Measurements from ENCODE around the gene IGLL5. TPM values are rescaled to one million over a fixed set of nuclear protein-coding genes. Genes with fewer than 3 reads are reported as not detected.

Gene IGLL5
- polyA plus RNA-seq, 2 of the 4 experiments (the other 2 are of a cell fraction) = not detected

DNA sequence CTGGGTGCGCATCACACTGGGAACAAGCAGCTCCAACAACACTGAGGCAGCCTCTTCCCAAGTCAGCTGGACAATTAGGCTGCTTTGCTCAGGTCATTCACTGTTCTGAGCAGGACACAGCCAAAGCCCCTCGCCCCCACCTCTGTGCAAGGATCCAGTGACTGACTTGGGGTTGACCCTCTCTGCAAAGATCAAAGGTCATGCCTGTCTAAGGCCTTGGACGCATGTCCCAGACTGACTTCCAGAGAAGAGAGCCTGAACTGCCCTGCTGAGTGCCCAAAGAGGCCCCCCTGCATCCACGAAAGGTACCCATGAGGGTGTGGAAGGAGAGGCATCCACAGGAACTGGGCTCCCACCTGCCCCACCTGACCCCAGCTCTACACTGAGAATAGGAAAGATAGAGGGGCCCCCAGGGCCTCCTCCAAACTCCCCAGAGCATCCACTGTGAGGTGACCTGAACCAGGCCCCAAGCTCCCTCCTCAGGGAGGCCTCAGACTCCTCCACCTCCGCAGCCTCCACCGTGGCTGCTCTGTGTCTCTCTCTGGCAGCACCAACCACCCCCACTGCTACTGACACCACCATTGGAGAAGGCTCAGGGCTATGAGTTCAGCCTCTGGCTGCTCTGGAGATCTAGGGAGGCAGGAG, 53.5 kb downstream of the IGLL5 start:
- no peak overlapping the region for H3K4me3 ChIP-seq
- H3K9me3 ChIP-seq = no peaks in the 10 kb centered on the region
- no peak overlapping the region for H3K27ac ChIP-seq
- TF ChIP-seq PHF8 (IDR thresholded peaks at IDR 0.05; ENCODE audit: borderline replicate concordance, low read depth) (no peak), FOSB (CRISPR knock-in tag; IDR thresholded peaks at IDR 0.05) (no peak), CBX2 (IDR thresholded peaks at IDR 0.05; ENCODE audit: borderline replicate concordance, low read depth) (no peak), BHLHE40 (IDR thresholded peaks at IDR 0.05; ENCODE audit: low read depth, low read length) (no peak), HEYL (CRISPR knock-in tag; IDR thresholded peaks at IDR 0.05) (no peak), KDM5A (IDR thresholded peaks at IDR 0.05) (no peak), CBX8 (IDR thresholded peaks at IDR 0.05) (no peak), CEBPB (IDR thresholded peaks at IDR 0.05) (no peak), RCOR1 (IDR thresholded peaks at IDR 0.05; ENCODE audit: low read depth, low read length) (no peak), RFX5 (IDR thresholded peaks at IDR 0.05) (no peak), FOXS1 (CRISPR knock-in tag; IDR thresholded peaks at IDR 0.05) (no peak), NPAS2 (CRISPR knock-in tag; IDR thresholded peaks at IDR 0.05; ENCODE audit: borderline replicate concordance) (no peak), JUNB (IDR thresholded peaks at IDR 0.05) (no peak)
- TF ChIP-seq, protein P1, sequence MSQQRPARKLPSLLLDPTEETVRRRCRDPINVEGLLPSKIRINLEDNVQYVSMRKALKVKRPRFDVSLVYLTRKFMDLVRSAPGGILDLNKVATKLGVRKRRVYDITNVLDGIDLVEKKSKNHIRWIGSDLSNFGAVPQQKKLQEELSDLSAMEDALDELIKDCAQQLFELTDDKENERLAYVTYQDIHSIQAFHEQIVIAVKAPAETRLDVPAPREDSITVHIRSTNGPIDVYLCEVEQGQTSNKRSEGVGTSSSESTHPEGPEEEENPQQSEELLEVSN (IDR thresholded peaks at IDR 0.05; ENCODE audit: borderline replicate concordance, low read depth) = no peak
- TF ChIP-seq, protein P2, sequence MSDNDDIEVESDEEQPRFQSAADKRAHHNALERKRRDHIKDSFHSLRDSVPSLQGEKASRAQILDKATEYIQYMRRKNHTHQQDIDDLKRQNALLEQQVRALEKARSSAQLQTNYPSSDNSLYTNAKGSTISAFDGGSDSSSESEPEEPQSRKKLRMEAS (IDR thresholded peaks at IDR 0.05) = no peak
- TF ChIP-seq, protein P3, sequence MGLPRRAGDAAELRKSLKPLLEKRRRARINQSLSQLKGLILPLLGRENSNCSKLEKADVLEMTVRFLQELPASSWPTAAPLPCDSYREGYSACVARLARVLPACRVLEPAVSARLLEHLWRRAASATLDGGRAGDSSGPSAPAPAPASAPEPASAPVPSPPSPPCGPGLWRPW (IDR thresholded peaks at IDR 0.05) = no peak
- TF ChIP-seq, protein P4, sequence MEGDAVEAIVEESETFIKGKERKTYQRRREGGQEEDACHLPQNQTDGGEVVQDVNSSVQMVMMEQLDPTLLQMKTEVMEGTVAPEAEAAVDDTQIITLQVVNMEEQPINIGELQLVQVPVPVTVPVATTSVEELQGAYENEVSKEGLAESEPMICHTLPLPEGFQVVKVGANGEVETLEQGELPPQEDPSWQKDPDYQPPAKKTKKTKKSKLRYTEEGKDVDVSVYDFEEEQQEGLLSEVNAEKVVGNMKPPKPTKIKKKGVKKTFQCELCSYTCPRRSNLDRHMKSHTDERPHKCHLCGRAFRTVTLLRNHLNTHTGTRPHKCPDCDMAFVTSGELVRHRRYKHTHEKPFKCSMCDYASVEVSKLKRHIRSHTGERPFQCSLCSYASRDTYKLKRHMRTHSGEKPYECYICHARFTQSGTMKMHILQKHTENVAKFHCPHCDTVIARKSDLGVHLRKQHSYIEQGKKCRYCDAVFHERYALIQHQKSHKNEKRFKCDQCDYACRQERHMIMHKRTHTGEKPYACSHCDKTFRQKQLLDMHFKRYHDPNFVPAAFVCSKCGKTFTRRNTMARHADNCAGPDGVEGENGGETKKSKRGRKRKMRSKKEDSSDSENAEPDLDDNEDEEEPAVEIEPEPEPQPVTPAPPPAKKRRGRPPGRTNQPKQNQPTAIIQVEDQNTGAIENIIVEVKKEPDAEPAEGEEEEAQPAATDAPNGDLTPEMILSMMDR (IDR thresholded peaks at IDR 0.05) = no peak
- TF ChIP-seq, protein P5, sequence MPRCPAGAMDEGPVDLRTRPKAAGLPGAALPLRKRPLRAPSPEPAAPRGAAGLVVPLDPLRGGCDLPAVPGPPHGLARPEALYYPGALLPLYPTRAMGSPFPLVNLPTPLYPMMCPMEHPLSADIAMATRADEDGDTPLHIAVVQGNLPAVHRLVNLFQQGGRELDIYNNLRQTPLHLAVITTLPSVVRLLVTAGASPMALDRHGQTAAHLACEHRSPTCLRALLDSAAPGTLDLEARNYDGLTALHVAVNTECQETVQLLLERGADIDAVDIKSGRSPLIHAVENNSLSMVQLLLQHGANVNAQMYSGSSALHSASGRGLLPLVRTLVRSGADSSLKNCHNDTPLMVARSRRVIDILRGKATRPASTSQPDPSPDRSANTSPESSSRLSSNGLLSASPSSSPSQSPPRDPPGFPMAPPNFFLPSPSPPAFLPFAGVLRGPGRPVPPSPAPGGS (IDR thresholded peaks at IDR 0.05) = no peak
- H3K4me2 ChIP-seq = no peak overlapping the region
- 89% methylated on average over 3 of the region's 6 CpGs for WGBS (ENCODE audit: missing lambda C conversion rate)
- ChIA-PET CTCF (interaction anchor here (0.8 to 4.6 kb wide), 9 partner anchors 9 to 533 kb away, joined by 3 to 28 read pairs (median 4); no protein-coding TSS in a partner anchor), POLR2A (no interaction called here)
- FAIRE-seq = no peak
- DNase-seq (ENCODE audit: low read depth in 1 of 2, low spot score in 1 of 2) = no peak
- no peak for ATAC-seq
- peaks cover 6% of the 10 kb centered on the region; the same call in 1 of the 3 replicates for H3K4me1 ChIP-seq

DNA sequence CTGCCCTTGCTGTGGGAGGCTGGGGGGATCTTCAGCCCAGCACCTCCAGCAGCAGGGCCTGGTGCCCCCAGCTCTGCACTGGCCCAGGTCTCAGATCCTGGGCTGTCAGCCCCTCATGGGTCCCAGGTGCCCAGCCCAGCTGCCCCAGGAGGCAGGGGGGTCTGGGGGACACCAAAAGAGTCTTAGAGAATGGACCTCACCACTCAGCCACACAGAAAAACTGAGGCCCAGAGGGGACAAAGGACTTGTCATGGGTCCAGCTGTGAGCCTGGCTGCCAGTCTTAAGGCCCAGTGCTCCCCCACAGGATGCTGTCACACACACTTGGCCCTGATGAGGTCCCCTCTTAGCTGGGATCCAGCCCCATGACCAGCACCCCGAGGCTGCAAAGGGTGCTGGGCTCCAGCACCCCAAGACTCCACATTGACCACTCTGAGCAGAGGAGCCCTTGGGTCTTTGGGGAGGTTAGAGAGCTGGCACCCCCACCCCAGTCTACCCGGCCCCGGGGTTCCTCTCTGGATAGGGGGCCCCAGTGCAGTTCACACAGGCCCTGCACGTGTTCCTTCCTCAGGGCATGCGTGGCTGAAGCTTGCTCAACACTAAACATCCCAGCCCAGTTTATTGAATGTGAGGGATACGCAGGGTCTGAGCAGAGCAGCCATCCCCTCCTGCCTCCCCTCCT, 54.4 kb downstream of the IGLL5 start:
- DNase-seq (ENCODE audit: low read depth in 1 of 2, low spot score in 1 of 2) = no peak
- no peak overlapping the region for H3K4me3 ChIP-seq
- WGBS (ENCODE audit: missing lambda C conversion rate) = 80% methylated on average over 1 of the region's 6 CpGs
- no peaks in the 10 kb centered on the region for H3K9me3 ChIP-seq
- H3K4me1 ChIP-seq = peaks cover 4% of the 10 kb centered on the region; the same call in 1 of the 3 replicates
- POLR2A ChIA-PET = no interaction called here
- no peak overlapping the region for H3K27ac ChIP-seq
- FAIRE-seq = no peak
- CTCF ChIA-PET = interaction anchor here (0.5 to 4.6 kb wide), 19 partner anchors 9 to 857 kb away, joined by 3 to 28 read pairs (median 3); no protein-coding TSS in a partner anchor
- 0 out of 6 replicates have a peak, but pooled peaks of 1 of the 2 experiments have one; percentile 7 for ATAC-seq
- TF ChIP-seq RCOR1 (IDR thresholded peaks at IDR 0.05; ENCODE audit: low read depth, low read length) (no peak), EHMT2 (IDR thresholded peaks at IDR 0.05; ENCODE audit: low read depth) (no peak), NFE2L2 (conservative IDR thresholded peaks at IDR 0.05; ENCODE audit: low read length) (no peak), RNF2 (IDR thresholded peaks at IDR 0.05; ENCODE audit: borderline replicate concordance, low read depth) (no peak), ZSCAN20 (CRISPR knock-in tag; IDR thresholded peaks at IDR 0.05) (no peak), HOXB13 (CRISPR knock-in tag; IDR thresholded peaks at IDR 0.05; ENCODE audit: low read depth) (no peak), NR3C1 (IDR thresholded peaks at IDR 0.05) (no peak), MYC (IDR thresholded peaks at IDR 0.05; ENCODE audit: borderline replicate concordance, low read length) (no peak), TP53 (CRISPR knock-in tag; IDR thresholded peaks at IDR 0.05) (no peak)
- TF ChIP-seq, protein P6, sequence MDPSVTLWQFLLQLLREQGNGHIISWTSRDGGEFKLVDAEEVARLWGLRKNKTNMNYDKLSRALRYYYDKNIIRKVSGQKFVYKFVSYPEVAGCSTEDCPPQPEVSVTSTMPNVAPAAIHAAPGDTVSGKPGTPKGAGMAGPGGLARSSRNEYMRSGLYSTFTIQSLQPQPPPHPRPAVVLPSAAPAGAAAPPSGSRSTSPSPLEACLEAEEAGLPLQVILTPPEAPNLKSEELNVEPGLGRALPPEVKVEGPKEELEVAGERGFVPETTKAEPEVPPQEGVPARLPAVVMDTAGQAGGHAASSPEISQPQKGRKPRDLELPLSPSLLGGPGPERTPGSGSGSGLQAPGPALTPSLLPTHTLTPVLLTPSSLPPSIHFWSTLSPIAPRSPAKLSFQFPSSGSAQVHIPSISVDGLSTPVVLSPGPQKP (IDR thresholded peaks at IDR 0.05; ENCODE audit: low read depth, low read length) = no peak
- H3K4me2 ChIP-seq = no peak overlapping the region

Data from A549 (cell line).